Measurements from ENCODE around the gene RNASE7. TPM values are rescaled to one million over a fixed set of nuclear protein-coding genes. Genes with fewer than 3 reads are reported as not detected.

Gene RNASE7
- total RNA-seq, 4 donors from 2014 or later = not detected

DNA sequence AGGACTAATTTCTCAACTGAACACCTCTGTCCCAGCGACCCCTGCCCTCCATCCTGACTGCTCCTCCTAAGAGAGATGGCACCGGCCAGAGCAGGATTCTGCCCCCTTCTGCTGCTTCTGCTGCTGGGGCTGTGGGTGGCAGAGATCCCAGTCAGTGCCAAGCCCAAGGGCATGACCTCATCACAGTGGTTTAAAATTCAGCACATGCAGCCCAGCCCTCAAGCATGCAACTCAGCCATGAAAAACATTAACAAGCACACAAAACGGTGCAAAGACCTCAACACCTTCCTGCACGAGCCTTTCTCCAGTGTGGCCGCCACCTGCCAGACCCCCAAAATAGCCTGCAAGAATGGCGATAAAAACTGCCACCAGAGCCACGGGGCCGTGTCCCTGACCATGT lies 756 bp downstream of the RNASE7 start:
- TF ChIP-seq POLR2A (IDR thresholded peaks at IDR 0.05) = no peak
- TF ChIP-seq, protein P1, sequence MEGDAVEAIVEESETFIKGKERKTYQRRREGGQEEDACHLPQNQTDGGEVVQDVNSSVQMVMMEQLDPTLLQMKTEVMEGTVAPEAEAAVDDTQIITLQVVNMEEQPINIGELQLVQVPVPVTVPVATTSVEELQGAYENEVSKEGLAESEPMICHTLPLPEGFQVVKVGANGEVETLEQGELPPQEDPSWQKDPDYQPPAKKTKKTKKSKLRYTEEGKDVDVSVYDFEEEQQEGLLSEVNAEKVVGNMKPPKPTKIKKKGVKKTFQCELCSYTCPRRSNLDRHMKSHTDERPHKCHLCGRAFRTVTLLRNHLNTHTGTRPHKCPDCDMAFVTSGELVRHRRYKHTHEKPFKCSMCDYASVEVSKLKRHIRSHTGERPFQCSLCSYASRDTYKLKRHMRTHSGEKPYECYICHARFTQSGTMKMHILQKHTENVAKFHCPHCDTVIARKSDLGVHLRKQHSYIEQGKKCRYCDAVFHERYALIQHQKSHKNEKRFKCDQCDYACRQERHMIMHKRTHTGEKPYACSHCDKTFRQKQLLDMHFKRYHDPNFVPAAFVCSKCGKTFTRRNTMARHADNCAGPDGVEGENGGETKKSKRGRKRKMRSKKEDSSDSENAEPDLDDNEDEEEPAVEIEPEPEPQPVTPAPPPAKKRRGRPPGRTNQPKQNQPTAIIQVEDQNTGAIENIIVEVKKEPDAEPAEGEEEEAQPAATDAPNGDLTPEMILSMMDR (IDR thresholded peaks at IDR 0.05) = no peak
- DNase-seq = no peak
- intact Hi-C loops (cut with DNase I) = no loop called here
- Histone ChIP-seq H3K4me1 (peaks cover 28 to 40% of the 10 kb centered on the region in 2 donors), H3K27me3 (no peaks in the 10 kb centered on the region), H3K27ac (peak overlapping the region in 1 of 3 donors; percentile 64), H3K9me3 (no peaks in the 10 kb centered on the region), H3K36me3 (no peaks in the 10 kb centered on the region), H3K4me3 (replicated peaks in 1 of 3) (no peak overlapping the region)
- WGBS, 2 donors = 61 to 73% methylated on average over 8 of the region's 8 CpGs

DNA sequence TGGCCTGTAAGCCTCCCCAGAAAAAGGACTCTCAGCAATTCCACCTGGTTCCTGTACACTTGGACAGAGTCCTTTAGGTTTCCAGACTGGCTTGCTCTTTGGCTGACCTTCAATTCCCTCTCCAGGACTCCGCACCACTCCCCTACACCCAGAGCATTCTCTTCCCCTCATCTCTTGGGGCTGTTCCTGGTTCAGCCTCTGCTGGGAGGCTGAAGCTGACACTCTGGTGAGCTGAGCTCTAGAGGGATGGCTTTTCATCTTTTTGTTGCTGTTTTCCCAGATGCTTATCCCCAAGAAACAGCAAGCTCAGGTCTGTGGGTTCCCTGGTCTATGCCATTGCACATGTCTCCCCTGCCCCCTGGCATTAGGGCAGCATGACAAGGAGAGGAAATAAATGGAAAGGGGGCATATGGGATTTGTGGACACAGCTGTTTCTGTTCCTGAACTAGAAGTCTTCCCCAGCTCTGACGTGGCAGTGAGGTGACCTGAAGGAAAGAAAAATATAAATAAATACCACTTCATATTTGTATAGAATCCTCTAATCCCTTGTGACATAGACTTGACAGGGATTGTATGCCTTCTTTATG lies 1.3 kb downstream of the RNASE7 start:
- H3K4me1 ChIP-seq = peaks cover 27 to 35% of the 10 kb centered on the region in 2 donors
- TF ChIP-seq POLR2A (IDR thresholded peaks at IDR 0.05) = no peak
- TF ChIP-seq, protein P1 (IDR thresholded peaks at IDR 0.05) = no peak
- peak overlapping the region; percentile 23 to 71 (median 64) for H3K27ac ChIP-seq
- no peaks in the 10 kb centered on the region for H3K36me3 ChIP-seq
- intact Hi-C loops (cut with DNase I) = no loop called here
- no peak for DNase-seq
- H3K27me3 ChIP-seq = no peaks in the 10 kb centered on the region
- no peaks in the 10 kb centered on the region for H3K9me3 ChIP-seq
- 34 to 35% methylated on average over 2 of the region's 2 CpGs for WGBS, 2 donors
- no peak overlapping the region for H3K4me3 ChIP-seq (replicated peaks in 1 of 3)

DNA sequence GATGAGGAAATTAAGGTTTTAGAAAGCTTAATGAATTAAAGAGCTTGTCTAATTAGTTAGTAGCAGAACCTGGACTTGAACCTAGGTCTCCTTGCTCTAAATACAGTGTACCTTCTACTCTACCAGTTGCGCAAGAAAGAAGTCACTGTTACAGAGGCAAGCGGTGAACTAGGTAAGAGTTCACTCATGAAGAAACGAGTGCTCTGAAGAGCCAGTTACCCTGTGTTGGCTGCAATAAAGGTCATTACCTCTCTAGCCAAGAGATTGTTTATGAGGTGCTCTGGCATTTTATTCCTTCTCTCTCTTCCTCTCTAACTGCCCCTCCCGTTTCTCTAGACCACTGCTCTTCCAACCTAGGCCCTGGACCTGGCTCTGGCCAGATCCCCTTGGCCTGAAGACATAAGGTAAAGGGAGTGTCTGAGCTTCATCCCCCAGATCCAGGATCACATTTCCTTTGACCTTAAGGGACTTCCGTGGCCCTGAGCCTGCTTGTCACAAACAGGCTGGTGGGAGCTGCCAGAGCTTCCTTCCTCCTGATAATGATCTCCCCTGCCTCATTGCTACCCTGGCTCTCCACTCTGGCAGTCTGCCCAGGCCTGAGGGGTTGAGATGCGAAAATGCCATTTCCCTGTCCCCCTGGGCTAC lies 1.9 kb downstream of the RNASE7 start:
- H3K27me3 ChIP-seq = no peaks in the 10 kb centered on the region
- H3K9me3 ChIP-seq = no peaks in the 10 kb centered on the region
- H3K36me3 ChIP-seq = no peaks in the 10 kb centered on the region
- intact Hi-C loops (cut with DNase I) = no loop called here
- WGBS, 2 donors = 29 to 32% methylated on average over 6 of the region's 6 CpGs
- H3K27ac ChIP-seq = peak overlapping the region; percentile 23 to 71 (median 64)
- H3K4me3 ChIP-seq (replicated peaks in 1 of 3) = no peak overlapping the region
- TF ChIP-seq, protein P1 (IDR thresholded peaks at IDR 0.05) = no peak
- no peak for TF ChIP-seq POLR2A (IDR thresholded peaks at IDR 0.05)
- DNase-seq = peak; percentile 32 to 46
- peaks cover 21 to 29% of the 10 kb centered on the region in 2 donors for H3K4me1 ChIP-seq

DNA sequence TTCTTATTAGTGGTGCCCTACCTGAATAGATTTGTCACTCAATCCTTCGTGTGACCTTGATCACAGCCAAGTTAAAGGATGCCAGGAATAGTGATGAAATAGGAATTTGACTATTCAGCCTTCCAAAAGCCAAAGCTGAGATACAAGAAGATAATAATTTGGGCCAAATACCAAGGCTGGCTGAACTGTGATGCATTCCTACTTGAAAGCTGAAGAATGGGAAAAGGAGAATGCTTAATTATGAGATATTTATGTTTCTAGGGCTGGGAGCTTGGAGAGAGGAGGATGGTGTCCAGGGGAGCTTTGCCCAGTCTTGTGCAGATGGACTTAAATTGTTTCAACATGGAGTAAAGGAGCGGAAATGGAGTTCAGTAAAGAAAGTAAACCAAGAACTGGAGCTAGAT lies 5.2 kb downstream of the RNASE7 start:
- H3K27ac ChIP-seq = no peak overlapping the region
- TF ChIP-seq, protein P1 (IDR thresholded peaks at IDR 0.05) = no peak
- TF ChIP-seq POLR2A (IDR thresholded peaks at IDR 0.05) = no peak
- intact Hi-C loops (cut with DNase I) = no loop called here
- peaks cover 13 to 20% of the 10 kb centered on the region in 2 donors for H3K4me1 ChIP-seq
- no peaks in the 10 kb centered on the region for H3K9me3 ChIP-seq
- DNase-seq = no peak
- H3K4me3 ChIP-seq (replicated peaks in 1 of 3) = no peak overlapping the region
- no peaks in the 10 kb centered on the region for H3K36me3 ChIP-seq
- WGBS, 2 donors = 70 to 77% methylated on average over 2 of the region's 2 CpGs
- H3K27me3 ChIP-seq = no peaks in the 10 kb centered on the region

DNA sequence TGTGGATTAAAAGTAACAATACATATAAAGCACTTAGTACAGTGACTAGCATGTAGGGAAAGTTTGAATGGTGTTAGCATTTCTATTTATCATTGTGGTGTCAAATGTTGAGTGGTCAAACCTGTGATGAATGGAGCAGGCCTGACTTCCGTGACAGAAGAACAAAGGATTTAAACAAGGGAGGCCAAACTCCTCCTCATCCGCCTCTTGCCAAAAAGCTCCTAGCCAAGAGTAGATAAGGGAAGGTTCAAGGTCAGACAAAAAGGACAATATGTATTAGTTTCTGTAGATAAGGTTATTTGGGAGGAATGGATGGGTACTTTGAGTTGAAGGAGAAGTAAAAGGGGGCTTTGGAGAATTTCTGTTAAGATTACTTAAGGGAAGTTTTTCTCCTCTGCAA lies 6.5 kb downstream of the RNASE7 start:
- intact Hi-C loops (cut with DNase I) = no loop called here
- Histone ChIP-seq H3K27me3 (no peaks in the 10 kb centered on the region), H3K4me1 (peaks cover 8 to 10% of the 10 kb centered on the region in 2 donors), H3K27ac (no peak overlapping the region), H3K4me3 (replicated peaks in 1 of 3) (no peak overlapping the region), H3K9me3 (no peaks in the 10 kb centered on the region), H3K36me3 (no peaks in the 10 kb centered on the region)
- WGBS, 2 donors = 76 to 85% methylated on average over 2 of the region's 2 CpGs
- DNase-seq = no peak
- TF ChIP-seq, protein P1 (IDR thresholded peaks at IDR 0.05) = no peak
- TF ChIP-seq POLR2A (IDR thresholded peaks at IDR 0.05) = no peak
